Chondrocyte (in vitro differentiated cells): ENCODE measurements around the gene QDPR. TPM values are rescaled to one million over a fixed set of nuclear protein-coding genes. Genes with fewer than 3 reads are reported as not detected.

Experiments
- DNase-seq: peaks from one replicate; pipeline ENCODE4 v3.0.0; 2021; ENCODE audit warnings: mixed read lengths, low spot score
- H3K27ac Mint-ChIP-seq: one replicate; pipeline ENCODE4 v1.8.0; 2021; ENCODE audit warnings: mild to moderate bottlenecking, moderate library complexity, mixed read lengths; ENCODE audit not compliant: unreplicated experiment
- H3K27me3 Mint-ChIP-seq: 2 replicates; pipeline ENCODE4 v1.8.0; 2021; ENCODE audit warnings: low read depth, mixed read lengths
- H3K36me3 Mint-ChIP-seq: 2 replicates; pipeline ENCODE4 v1.8.0; 2021; ENCODE audit warnings: low read depth, mixed read lengths
- H3K4me1 Mint-ChIP-seq: 2 replicates; pipeline ENCODE4 v1.8.0; 2021; ENCODE audit warnings: low read depth, mild to moderate bottlenecking, mixed read lengths
- H3K4me3 Mint-ChIP-seq: one replicate; pipeline ENCODE4 v1.8.0; 2021; ENCODE audit warnings: mild to moderate bottlenecking, moderate library complexity, mixed read lengths; ENCODE audit not compliant: unreplicated experiment
- H3K9me3 Mint-ChIP-seq: 2 replicates; pipeline ENCODE4 v1.8.0; 2021; ENCODE audit warnings: low read depth, mixed read lengths
- total RNA-seq: library from RNA; stranded (reverse); gene quantifications from 3 replicates; pipeline ENCODE4 v1.2.1, GENCODE V29; 2021
- TF ChIP-seq, protein P1 (sequence below): fragments of 200-600 bp; sonication (generic); IDR thresholded peaks from 2 replicates; pipeline ENCODE4 v1.5.0; 2021; ENCODE audit warnings: antibody characterized with exemption, mild to moderate bottlenecking, moderate library complexity

Gene QDPR
- total RNA-seq, 1 donor from 2014 or later: 23.3 TPM

- no peak overlapping the region for H3K27ac Mint-ChIP-seq
- no peaks in the 10 kb centered on the region for H3K36me3 Mint-ChIP-seq
- H3K4me1 Mint-ChIP-seq: no peaks in the 10 kb centered on the region
- TF ChIP-seq, protein P1, sequence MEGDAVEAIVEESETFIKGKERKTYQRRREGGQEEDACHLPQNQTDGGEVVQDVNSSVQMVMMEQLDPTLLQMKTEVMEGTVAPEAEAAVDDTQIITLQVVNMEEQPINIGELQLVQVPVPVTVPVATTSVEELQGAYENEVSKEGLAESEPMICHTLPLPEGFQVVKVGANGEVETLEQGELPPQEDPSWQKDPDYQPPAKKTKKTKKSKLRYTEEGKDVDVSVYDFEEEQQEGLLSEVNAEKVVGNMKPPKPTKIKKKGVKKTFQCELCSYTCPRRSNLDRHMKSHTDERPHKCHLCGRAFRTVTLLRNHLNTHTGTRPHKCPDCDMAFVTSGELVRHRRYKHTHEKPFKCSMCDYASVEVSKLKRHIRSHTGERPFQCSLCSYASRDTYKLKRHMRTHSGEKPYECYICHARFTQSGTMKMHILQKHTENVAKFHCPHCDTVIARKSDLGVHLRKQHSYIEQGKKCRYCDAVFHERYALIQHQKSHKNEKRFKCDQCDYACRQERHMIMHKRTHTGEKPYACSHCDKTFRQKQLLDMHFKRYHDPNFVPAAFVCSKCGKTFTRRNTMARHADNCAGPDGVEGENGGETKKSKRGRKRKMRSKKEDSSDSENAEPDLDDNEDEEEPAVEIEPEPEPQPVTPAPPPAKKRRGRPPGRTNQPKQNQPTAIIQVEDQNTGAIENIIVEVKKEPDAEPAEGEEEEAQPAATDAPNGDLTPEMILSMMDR: no peak
- no peaks in the 10 kb centered on the region for H3K27me3 Mint-ChIP-seq
- no peak overlapping the region for H3K4me3 Mint-ChIP-seq
- no peak for DNase-seq
- no peaks in the 10 kb centered on the region for H3K9me3 Mint-ChIP-seq
Observed at GRCh38 chr4:17469931-17470674, 41.8 kb downstream of the QDPR start.

- Mint-ChIP-seq H3K36me3 (no peaks in the 10 kb centered on the region), H3K9me3 (no peaks in the 10 kb centered on the region), H3K4me3 (no peak overlapping the region), H3K27me3 (no peaks in the 10 kb centered on the region), H3K27ac (no peak overlapping the region), H3K4me1 (no peaks in the 10 kb centered on the region)
- DNase-seq: no peak
- TF ChIP-seq, protein P1: peak; percentile 82
Observed at GRCh38 chr4:17468619-17469221, 43.2 kb downstream of the QDPR start.

- H3K27me3 Mint-ChIP-seq: no peaks in the 10 kb centered on the region
- no peak overlapping the region for H3K27ac Mint-ChIP-seq
- TF ChIP-seq, protein P1: no peak
- no peaks in the 10 kb centered on the region for H3K9me3 Mint-ChIP-seq
- no peaks in the 10 kb centered on the region for H3K4me1 Mint-ChIP-seq
- no peak for DNase-seq
- no peaks in the 10 kb centered on the region for H3K36me3 Mint-ChIP-seq
- H3K4me3 Mint-ChIP-seq: no peak overlapping the region
Observed at GRCh38 chr4:17463606-17464005, 48.3 kb downstream of the QDPR start.

GRCh38 chr4:17450269-17450804 is 61.6 kb downstream of the QDPR start:
- TF ChIP-seq, protein P1: no peak
- H3K36me3 Mint-ChIP-seq: peaks cover 4% of the 10 kb centered on the region
- DNase-seq: no peak
- peaks cover 9% of the 10 kb centered on the region for H3K9me3 Mint-ChIP-seq
- H3K27ac Mint-ChIP-seq: no peak overlapping the region
- peaks cover 7% of the 10 kb centered on the region for H3K27me3 Mint-ChIP-seq
- H3K4me1 Mint-ChIP-seq: peaks cover 7% of the 10 kb centered on the region
- H3K4me3 Mint-ChIP-seq: no peak overlapping the region

GRCh38 chr4:17448689-17449088 is 63.2 kb downstream of the QDPR start:
- Mint-ChIP-seq H3K9me3 (peaks cover 8% of the 10 kb centered on the region), H3K36me3 (no peaks in the 10 kb centered on the region), H3K27ac (peak overlapping the region; percentile 30), H3K27me3 (peaks cover 9% of the 10 kb centered on the region), H3K4me1 (peaks cover 7% of the 10 kb centered on the region), H3K4me3 (no peak overlapping the region)
- TF ChIP-seq, protein P1: no peak
- DNase-seq: no peak
